Measurements from ENCODE around the gene LARP1.

GRCh38 chr5:154794525-154795234 is 39.5 kb downstream of the LARP1 start:
- TF ChIP-seq CTCF (IDR thresholded peaks at IDR 0.05; ENCODE audit: insufficient read depth, low read depth, low read length), result no peak
- no peak for TF ChIP-seq EZH2 (IDR thresholded peaks at IDR 0.05; ENCODE audit: insufficient read depth, low read length)

All from astrocyte (in vitro differentiated cells and primary cell).